SHP77 (cell line): ENCODE data around the gene CCDC201.
A peak's percentile ranks its signal among the peaks of the same experiment; 100 is the strongest.
"Not testable (repeated sequence)": the region's sequence is repeated elsewhere in the genome, so short reads cannot be mapped to it uniquely, and the experiment has no call there.

Source experiments
- DNase-seq, 2 experiments: peaks; one replicate each; lab custom pipeline; 2025; lab: John Stamatoyannopoulos, UW

Gene CCDC201

GRCh38 chr7:45874408-45875131 lies 1.7 kb upstream of the CCDC201 start:
- no peak for DNase-seq

GRCh38 chr7:45873355-45873754 lies 473 bp upstream of the CCDC201 start:
- DNase-seq = no peak

- peak; percentile 8 to 31 for DNase-seq
Measured at GRCh38 chr7:45872116-45873034, 507 bp downstream of the CCDC201 start.

- DNase-seq = no peak
Measured at GRCh38 chr7:45869426-45869825, 3.5 kb downstream of the CCDC201 start.

- DNase-seq = no peak
Measured at GRCh38 chr7:45867471-45867870, 5.4 kb downstream of the CCDC201 start.

- peak in 1 of 2 experiments; percentile 21 for DNase-seq
Measured at GRCh38 chr7:45865594-45866410, 7.1 kb downstream of the CCDC201 start.

- no peak for DNase-seq
Measured at GRCh38 chr7:45863715-45864114, 9.2 kb downstream of the CCDC201 start.

GRCh38 chr7:45856888-45857287 lies 16.0 kb downstream of the CCDC201 start:
- DNase-seq = not testable (repeated sequence)

- DNase-seq = peak; percentile 9 to 42
Measured at GRCh38 chr7:45855680-45856079, 17.2 kb downstream of the CCDC201 start.

GRCh38 chr7:45853491-45853890 lies 19.4 kb downstream of the CCDC201 start:
- DNase-seq = not testable (repeated sequence)

GRCh38 chr7:45852984-45853383 lies 19.9 kb downstream of the CCDC201 start:
- DNase-seq = not testable (repeated sequence)

- DNase-seq = not testable (repeated sequence)
Measured at GRCh38 chr7:45848734-45849133, 24.1 kb downstream of the CCDC201 start.

- not testable (repeated sequence) for DNase-seq
Measured at GRCh38 chr7:45846536-45846935, 26.3 kb downstream of the CCDC201 start.

- not testable (repeated sequence) for DNase-seq
Measured at GRCh38 chr7:45841926-45842717, 30.8 kb downstream of the CCDC201 start.

GRCh38 chr7:45838852-45839251 lies 34.0 kb downstream of the CCDC201 start:
- DNase-seq = not testable (repeated sequence)

- DNase-seq = peak; percentile 66 to 77
Measured at GRCh38 chr7:45832433-45833177, 40.3 kb downstream of the CCDC201 start.

- DNase-seq = not testable (repeated sequence)
Measured at GRCh38 chr7:45829846-45830245, 43.0 kb downstream of the CCDC201 start.

GRCh38 chr7:45827731-45828130 lies 45.2 kb downstream of the CCDC201 start:
- DNase-seq = not testable (repeated sequence)

- not testable (repeated sequence) for DNase-seq
Measured at GRCh38 chr7:45826550-45826949, 46.3 kb downstream of the CCDC201 start.

GRCh38 chr7:45818763-45819162 lies 54.1 kb downstream of the CCDC201 start:
- DNase-seq = not testable (repeated sequence)
